Left ventricle myocardium inferior (tissue), 1 donor: ENCODE data around the gene TRIM45. TPM values are rescaled to one million over a fixed set of nuclear protein-coding genes. Genes with fewer than 3 reads are reported as not detected.

Experiments
- DNase-seq: peaks from one replicate; pipeline ENCODE4 v3.0.0-alpha.2; 2020
- H3K27ac ChIP-seq: fragments of 200-600 bp; replicated peaks from 2 replicates; pipeline ENCODE4 v1.8.0; 2021
- H3K27me3 ChIP-seq: fragments of 200-600 bp; 2 replicates; pipeline ENCODE4 v1.8.0; 2021; ENCODE audit warnings: low read depth
- H3K36me3 ChIP-seq: fragments of 200-600 bp; 2 replicates; pipeline ENCODE4 v1.8.0; 2021
- H3K4me1 ChIP-seq: fragments of 200-600 bp; 2 replicates; pipeline ENCODE4 v1.8.0; 2021
- H3K4me3 ChIP-seq: fragments of 200-600 bp; 2 replicates; pipeline ENCODE4 v1.8.0; 2021; ENCODE audit warnings: mild to moderate bottlenecking, moderate library complexity
- H3K9me3 ChIP-seq: fragments of 200-600 bp; replicated peaks from 2 replicates; pipeline ENCODE4 v1.8.0; 2021
- intact Hi-C: fragments of 100-400 bp; cut with micrococcal nuclease; formaldehyde crosslinking; loops from one replicate; pipeline ENCODE4 v1.11.0; 2022
- total RNA-seq: library from RNA; stranded (reverse); fragmentation: NEBNext Ultra II Directional; extraction: Animal tissue kit (Norgen Biotek cat#: 25700); gene quantifications from one replicate; pipeline ENCODE4 v1.2.1, GENCODE V29; 2021
- TF ChIP-seq, protein P1 (sequence below): fragments of 200-600 bp; IDR thresholded peaks from 2 replicates; pipeline ENCODE4 v1.8.0; 2021; ENCODE audit warnings: antibody characterized with exemption, mild to moderate bottlenecking, borderline replicate concordance
- donor health status: DM: no; HTN: yes; CAD: no; lungs with severe emphysema.

Gene TRIM45
- total RNA-seq, 1 donor from 2014 or later = 13.0 TPM

DNA sequence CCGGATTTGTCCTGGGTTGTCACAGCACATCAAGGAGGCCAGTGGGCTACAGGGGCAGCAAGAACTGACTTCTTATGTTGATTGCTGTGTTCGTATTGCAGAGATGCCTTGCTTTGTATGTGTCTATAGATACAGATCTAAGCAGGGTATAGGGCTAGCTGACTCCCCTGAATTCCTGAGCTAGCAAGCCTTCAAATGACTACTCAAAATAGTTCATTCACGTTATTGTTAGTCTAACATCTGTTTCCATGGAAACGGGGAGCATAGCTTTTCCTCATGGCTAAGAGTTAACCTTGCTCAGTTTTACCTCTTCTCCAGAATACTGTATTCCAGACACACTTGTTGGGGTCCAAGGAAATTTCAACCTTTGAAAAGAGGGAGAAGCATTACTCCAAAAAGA, 24.1 kb downstream of the TRIM45 start:
- Histone ChIP-seq H3K9me3 (no peaks in the 10 kb centered on the region), H3K4me3 (no peak overlapping the region), H3K27me3 (no peaks in the 10 kb centered on the region), H3K4me1 (peaks cover 53% of the 10 kb centered on the region), H3K27ac (no peak overlapping the region), H3K36me3 (no peaks in the 10 kb centered on the region)
- intact Hi-C loops = no loop called here
- TF ChIP-seq, protein P1, sequence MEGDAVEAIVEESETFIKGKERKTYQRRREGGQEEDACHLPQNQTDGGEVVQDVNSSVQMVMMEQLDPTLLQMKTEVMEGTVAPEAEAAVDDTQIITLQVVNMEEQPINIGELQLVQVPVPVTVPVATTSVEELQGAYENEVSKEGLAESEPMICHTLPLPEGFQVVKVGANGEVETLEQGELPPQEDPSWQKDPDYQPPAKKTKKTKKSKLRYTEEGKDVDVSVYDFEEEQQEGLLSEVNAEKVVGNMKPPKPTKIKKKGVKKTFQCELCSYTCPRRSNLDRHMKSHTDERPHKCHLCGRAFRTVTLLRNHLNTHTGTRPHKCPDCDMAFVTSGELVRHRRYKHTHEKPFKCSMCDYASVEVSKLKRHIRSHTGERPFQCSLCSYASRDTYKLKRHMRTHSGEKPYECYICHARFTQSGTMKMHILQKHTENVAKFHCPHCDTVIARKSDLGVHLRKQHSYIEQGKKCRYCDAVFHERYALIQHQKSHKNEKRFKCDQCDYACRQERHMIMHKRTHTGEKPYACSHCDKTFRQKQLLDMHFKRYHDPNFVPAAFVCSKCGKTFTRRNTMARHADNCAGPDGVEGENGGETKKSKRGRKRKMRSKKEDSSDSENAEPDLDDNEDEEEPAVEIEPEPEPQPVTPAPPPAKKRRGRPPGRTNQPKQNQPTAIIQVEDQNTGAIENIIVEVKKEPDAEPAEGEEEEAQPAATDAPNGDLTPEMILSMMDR = no peak
- DNase-seq = no peak

DNA sequence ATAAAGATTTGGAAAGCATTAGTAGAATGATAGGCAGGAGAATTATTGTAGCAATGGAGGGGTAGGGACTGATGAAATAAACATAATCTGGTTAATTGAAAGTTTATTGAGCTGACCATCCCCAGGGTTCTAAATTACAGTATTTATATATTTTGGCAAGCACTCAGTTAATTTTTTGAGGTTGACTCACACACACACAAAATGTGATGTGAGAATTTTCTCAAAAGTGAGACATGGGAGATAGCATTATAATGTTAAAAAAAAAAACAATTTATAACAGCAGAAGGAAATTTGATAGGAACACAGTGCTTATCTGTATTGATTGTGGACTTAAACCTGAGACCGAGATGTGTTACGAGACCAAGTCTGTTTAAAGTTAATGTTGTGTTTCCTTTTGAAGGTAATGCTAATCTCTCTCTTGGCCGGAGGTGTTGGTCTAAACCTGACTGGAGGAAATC, 24.6 kb downstream of the TRIM45 start:
- no peak for DNase-seq
- no peaks in the 10 kb centered on the region for H3K36me3 ChIP-seq
- TF ChIP-seq, protein P1 = no peak
- H3K4me3 ChIP-seq = no peak overlapping the region
- H3K9me3 ChIP-seq = no peaks in the 10 kb centered on the region
- intact Hi-C loops = no loop called here
- no peak overlapping the region for H3K27ac ChIP-seq
- peaks cover 55% of the 10 kb centered on the region for H3K4me1 ChIP-seq
- no peaks in the 10 kb centered on the region for H3K27me3 ChIP-seq

DNA sequence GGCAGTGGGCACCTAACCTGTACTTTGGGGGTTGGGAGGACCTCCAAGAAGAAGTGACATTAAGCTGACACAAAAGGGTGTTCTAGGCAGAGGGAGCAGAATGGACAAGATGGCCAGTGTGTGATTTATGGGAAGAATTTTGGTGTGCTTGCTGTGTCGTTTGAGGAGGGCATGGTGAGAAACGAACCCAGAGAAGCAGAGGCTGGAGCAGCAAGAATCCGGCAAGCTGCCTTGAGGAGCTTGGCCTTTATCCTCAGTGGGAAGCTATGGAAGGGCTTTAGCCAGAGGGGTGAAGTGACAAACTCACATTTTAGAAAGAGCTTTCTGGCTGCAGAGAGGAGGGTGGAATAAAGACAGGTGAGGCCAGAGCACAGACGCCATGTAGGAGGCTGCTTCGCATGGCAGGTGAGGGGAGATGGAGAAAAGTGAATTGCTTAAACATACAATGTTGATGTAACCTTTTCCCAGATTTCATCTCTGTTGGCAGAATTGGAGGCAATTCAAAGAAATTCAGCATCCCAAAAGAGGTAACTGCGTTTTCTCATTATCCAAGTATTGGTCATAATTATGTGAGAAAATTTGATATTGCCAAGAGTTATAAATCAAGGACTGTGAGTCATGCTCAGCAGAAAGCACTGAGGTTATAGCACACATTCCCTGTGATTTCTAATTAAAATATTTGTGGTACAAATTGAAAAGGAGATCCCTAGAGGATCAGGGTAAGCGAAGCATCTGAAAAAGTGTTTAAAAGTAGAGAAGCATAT, 26.5 kb downstream of the TRIM45 start:
- DNase-seq = no peak
- TF ChIP-seq, protein P1 = no peak
- no peak overlapping the region for H3K27ac ChIP-seq
- intact Hi-C loops = no loop called here
- H3K27me3 ChIP-seq = no peaks in the 10 kb centered on the region
- H3K36me3 ChIP-seq = peaks cover 7% of the 10 kb centered on the region
- no peak overlapping the region for H3K4me3 ChIP-seq
- H3K4me1 ChIP-seq = peaks cover 51% of the 10 kb centered on the region
- H3K9me3 ChIP-seq = no peaks in the 10 kb centered on the region

DNA sequence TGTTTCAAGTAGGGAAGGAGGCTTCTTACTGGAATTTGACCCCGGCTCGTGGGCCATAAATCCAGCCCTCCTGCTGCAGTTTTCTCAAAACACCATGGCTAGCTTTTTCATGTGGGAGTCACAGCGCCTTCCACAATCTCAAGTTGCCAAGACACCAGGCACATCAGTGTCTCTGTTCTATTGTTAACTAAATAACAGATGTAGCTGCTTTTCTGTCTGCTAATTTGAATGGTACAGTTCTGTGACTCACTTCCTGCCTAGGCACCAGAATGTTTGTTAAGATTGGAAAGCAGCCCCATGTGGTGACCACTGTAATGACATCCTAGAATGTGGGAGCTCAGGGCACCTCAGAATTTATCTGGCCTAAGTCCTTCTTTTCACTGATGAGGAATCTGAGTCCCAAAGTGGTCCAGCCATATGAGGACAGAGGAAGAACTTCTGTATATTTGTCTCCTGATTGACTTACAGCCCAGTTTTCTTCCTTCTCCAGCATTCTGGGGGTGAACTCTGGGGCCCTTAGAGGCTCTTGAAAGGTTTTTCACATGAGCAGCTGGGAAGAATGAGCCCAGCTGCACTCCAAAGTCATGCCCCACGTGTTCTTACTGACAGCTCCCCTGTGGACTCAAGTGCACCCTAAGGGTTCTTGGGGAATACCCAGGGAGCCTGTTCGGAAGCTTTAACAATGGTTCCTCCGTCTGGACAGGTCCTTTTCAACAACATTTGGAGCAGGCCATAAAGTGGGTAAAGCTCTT, 27.5 kb downstream of the TRIM45 start:
- DNase-seq = no peak
- Histone ChIP-seq H3K4me3 (no peak overlapping the region), H3K4me1 (peaks cover 45% of the 10 kb centered on the region), H3K27me3 (no peaks in the 10 kb centered on the region), H3K27ac (no peak overlapping the region), H3K9me3 (no peaks in the 10 kb centered on the region), H3K36me3 (peaks cover 11% of the 10 kb centered on the region)
- TF ChIP-seq, protein P1 = no peak
- intact Hi-C loops = no loop called here

DNA sequence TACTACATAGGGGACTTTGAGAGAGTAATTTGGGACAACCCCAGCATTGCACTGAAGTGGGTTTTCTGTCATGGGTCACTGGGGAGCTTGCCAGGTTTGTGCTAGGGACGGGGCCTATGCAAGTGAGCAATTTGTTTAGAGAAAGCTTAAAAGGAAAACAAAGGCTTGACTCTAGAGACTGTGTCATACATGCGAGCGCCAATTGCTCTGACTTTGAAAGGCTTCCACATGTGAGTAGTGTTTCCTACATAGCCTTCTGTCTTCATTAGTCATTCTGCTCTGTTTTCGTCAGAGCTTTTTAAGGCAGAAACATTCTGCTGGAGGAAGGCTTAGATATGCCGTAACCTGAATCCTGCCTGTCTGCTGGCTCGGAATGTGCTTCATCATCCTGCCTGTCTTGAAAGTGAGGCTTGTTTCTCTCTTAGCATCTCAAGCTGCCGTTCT, 28.4 kb downstream of the TRIM45 start:
- peaks cover 14% of the 10 kb centered on the region for H3K36me3 ChIP-seq

More for the DNA sequence above, 28.4 kb downstream of the TRIM45 start:
- H3K4me1 ChIP-seq = peaks cover 35% of the 10 kb centered on the region
- no peaks in the 10 kb centered on the region for H3K9me3 ChIP-seq
- H3K27ac ChIP-seq = peak overlapping the region; percentile 36
- H3K4me3 ChIP-seq = no peak overlapping the region
- DNase-seq = no peak
- no peaks in the 10 kb centered on the region for H3K27me3 ChIP-seq
- intact Hi-C loops = no loop called here
- TF ChIP-seq, protein P1 = no peak
